SW480 (cell line): ENCODE measurements around the gene SPRR1A.

Experiments
- DNase-seq: peaks from one replicate; pipeline ENCODE4 v3.0.0-alpha.2; 2016; ENCODE audit warnings: low spot score

SPRR1A gene

GRCh38 chr1:153030895-153031294 lies 47.0 kb downstream of the SPRR1A start, which contains the start of gene SPRR1B:
Gene SPRR1B, plus strand, starts transcription at chr1:153031203. Its CDS starts 1,143 bp downstream, at chr1:153032346.
- no peak for DNase-seq

GRCh38 chr1:153032073-153032472 lies 48.2 kb downstream of the SPRR1A start:
- no peak for DNase-seq

- DNase-seq = peak; percentile 69
Observed at GRCh38 chr1:153032677-153033308, 48.9 kb downstream of the SPRR1A start.

- DNase-seq = no peak
Observed at GRCh38 chr1:153035211-153035610, 51.3 kb downstream of the SPRR1A start.
